Astrocyte (in vitro differentiated cells and primary cell): ENCODE measurements around the gene TOP3A.

Experiments
- CTCF ChIP-seq: IDR thresholded peaks from 2 replicates; pipeline ENCODE4 v1.5.1; 2011; ENCODE audit warnings: low read depth, mild to moderate bottlenecking, inconsistent platforms, low read length, moderate library complexity; ENCODE audit not compliant: insufficient read depth
- EZH2 ChIP-seq: IDR thresholded peaks from 2 replicates; pipeline ENCODE4 v1.6.1; 2012; ENCODE audit warnings: mild to moderate bottlenecking, low read length, inconsistent platforms; ENCODE audit not compliant: insufficient read depth

- TF ChIP-seq CTCF, result no peak
- no peak for TF ChIP-seq EZH2
Observed at GRCh38 chr17:18353541-18353940, 38.7 kb upstream of the TOP3A start.
